ENCODE data around the gene PLA2G2E.

GRCh38 chr1:19945914-19946313 is 22.5 kb upstream of the PLA2G2E start:
- no peak for TF ChIP-seq CTCF (IDR thresholded peaks at IDR 0.05; ENCODE audit: insufficient read depth, low read depth, low read length)
- TF ChIP-seq EZH2 (IDR thresholded peaks at IDR 0.05; ENCODE audit: insufficient read depth, low read length), result no peak
